Ishikawa (cell line): Measurements from ENCODE around the gene CSF1.

Experiments
- NFIC ChIP-seq: IDR thresholded peaks from 2 replicates; pipeline ENCODE4 v1.6.1; 2012
- RAD21 ChIP-seq: IDR thresholded peaks from 2 replicates; pipeline ENCODE4 v1.6.1; 2012; ENCODE audit warnings: low read depth

Gene CSF1

GRCh38 chr1:109979489-109980091 lies 68.9 kb downstream of the CSF1 start:
- TF ChIP-seq NFIC (peak; percentile 59; the same call in 1 of the 2 replicates), RAD21 (no peak)
